Measurements from ENCODE around the gene DDX49. TPM values are rescaled to one million over a fixed set of nuclear protein-coding genes. Genes with fewer than 3 reads are reported as not detected.

The DDX49 gene
- total and polyA plus RNA-seq, 12 donors = 16.2 to 74.5 (median 22.1) TPM

DNA sequence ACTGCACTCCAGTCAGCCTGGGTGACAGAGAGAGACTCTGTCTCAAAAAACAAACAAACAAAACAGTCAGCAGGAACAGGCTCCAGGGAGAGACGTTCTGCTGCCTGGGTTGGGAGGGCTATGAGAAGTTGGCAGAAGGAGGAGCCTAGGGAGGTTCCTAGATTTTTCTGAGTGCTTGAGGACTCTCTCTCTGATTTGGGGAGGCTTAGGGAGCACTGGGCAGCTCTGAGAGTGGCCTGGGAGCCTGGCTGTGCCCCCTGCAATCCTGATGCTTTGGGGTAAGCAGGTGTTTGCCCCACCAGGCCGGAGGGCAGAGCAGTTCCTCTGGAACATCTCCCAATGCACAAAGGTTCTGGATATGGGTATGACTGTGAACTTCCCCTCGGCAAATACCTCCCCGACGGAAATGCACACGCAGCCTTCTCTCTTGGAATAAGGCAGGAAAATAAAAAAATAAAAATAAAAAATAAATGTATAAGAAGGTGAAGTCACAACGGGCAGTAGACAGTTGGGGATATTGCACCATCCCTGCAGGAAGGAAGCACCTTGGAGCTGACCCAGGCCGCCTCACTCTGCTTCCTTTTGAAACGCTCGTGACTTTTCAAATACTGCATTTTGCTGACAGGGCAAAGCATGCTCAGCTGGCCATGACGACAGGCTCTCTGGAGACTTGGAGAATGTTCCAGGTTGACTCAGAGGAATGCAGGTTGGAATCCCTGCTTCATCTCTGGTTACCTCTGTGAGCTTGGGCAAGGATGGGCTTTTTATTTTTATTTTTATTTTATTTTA is 48.0 kb downstream of the DDX49 start:
- ATAC-seq = peak; percentile 60 to 89 (median 79)
- WGBS, 2 donors = 33 to 47% methylated on average over 11 of the region's 11 CpGs
- H3K36me3 ChIP-seq = no peaks in the 10 kb centered on the region
- peak overlapping the region in 8 of 10 donors; percentile 37 to 89 (median 54) for H3K27ac ChIP-seq
- peaks cover 0 to 4% (median 0%) of the 10 kb centered on the region in 11 donors for H3K9me3 ChIP-seq
- peaks cover 0 to 62% (median 17%) of the 10 kb centered on the region in 9 donors for H3K4me1 ChIP-seq
- peaks cover 0 to 10% (median 4%) of the 10 kb centered on the region in 7 donors for H3K27me3 ChIP-seq
- peak; percentile 43 to 65 for DNase-seq
- intact Hi-C loops (cut with DNase I) = no loop called here
- TF ChIP-seq, protein P1, sequence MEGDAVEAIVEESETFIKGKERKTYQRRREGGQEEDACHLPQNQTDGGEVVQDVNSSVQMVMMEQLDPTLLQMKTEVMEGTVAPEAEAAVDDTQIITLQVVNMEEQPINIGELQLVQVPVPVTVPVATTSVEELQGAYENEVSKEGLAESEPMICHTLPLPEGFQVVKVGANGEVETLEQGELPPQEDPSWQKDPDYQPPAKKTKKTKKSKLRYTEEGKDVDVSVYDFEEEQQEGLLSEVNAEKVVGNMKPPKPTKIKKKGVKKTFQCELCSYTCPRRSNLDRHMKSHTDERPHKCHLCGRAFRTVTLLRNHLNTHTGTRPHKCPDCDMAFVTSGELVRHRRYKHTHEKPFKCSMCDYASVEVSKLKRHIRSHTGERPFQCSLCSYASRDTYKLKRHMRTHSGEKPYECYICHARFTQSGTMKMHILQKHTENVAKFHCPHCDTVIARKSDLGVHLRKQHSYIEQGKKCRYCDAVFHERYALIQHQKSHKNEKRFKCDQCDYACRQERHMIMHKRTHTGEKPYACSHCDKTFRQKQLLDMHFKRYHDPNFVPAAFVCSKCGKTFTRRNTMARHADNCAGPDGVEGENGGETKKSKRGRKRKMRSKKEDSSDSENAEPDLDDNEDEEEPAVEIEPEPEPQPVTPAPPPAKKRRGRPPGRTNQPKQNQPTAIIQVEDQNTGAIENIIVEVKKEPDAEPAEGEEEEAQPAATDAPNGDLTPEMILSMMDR (IDR thresholded peaks at IDR 0.05) = no peak
- H3K4me3 ChIP-seq = no peak overlapping the region

DNA sequence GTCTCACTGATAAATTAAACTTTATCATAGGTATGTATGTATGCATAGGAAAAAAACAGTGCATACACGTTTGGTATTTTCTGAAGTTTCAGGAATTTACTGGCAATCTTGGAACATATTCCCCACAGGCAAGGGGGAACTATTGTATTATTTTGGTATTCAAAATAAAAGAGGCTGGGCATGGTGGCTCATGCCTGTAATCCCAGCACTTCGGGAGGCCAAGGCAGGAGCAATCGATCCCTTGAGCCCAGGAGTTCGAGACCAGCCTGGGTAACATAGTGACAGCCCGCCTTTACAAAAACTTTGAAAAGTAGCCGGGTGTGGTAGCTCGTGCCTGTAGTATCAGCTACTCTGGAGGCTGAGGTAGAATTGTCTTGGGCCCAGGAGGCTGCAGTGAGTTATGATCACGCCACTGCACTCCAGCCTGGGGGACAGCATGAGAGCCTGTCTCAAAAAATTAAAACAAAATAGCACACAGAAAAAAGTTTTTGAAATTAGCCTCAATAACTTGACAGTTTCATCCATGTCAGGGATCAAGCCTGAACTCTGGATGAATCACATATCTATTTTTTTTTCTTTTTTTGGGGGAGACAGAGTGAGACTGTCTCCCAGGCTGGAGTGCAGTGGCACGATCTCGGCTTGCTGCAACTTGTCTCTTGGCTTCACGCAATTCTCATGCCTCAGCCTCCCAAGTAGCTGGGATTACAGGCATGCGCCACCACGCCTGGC is 50.6 kb downstream of the DDX49 start:
- peak overlapping the region in 1 of 10 donors; percentile 89 for H3K27ac ChIP-seq
- H3K27me3 ChIP-seq = peaks cover 0 to 2% (median 0%) of the 10 kb centered on the region in 7 donors
- peaks cover 0 to 70% (median 22%) of the 10 kb centered on the region in 9 donors for H3K4me1 ChIP-seq
- intact Hi-C loops (cut with DNase I) = no loop called here
- no peak for DNase-seq
- no peak for ATAC-seq
- H3K4me3 ChIP-seq = no peak overlapping the region
- TF ChIP-seq, protein P1 (IDR thresholded peaks at IDR 0.05) = no peak
- H3K36me3 ChIP-seq = no peaks in the 10 kb centered on the region
- 80 to 81% methylated on average over 13 of the region's 13 CpGs for WGBS, 2 donors
- peaks cover 0 to 4% (median 0%) of the 10 kb centered on the region in 11 donors for H3K9me3 ChIP-seq

DNA sequence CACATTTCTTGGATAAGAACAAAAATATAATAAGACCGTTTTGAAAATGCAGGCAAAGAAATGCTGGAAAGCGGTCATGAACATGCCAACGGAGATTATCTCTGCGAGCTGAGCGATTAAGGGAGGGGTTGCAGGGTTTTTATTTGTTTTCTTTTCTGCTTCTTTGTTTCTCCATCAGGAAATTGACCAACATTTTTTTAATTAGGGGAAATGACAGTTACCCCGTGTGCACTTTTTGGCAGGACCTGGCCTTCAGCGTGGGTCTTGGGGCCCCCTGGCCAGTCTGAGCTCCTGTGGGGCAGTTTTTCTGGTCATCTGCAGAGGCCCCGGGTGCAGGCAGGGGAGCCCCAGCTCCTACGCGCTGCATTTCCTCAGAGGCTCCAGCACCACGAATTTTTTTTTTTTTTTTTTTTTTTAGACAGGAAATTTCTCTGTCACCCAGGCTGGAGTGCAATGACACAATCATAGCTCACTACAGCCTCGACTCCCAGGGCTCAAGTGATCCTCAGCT is 52.8 kb downstream of the DDX49 start:
- H3K27ac ChIP-seq = peak overlapping the region in 6 of 10 donors; percentile 14 to 85 (median 35)
- peaks cover 0 to 54% (median 22%) of the 10 kb centered on the region in 9 donors for H3K4me1 ChIP-seq
- intact Hi-C loops (cut with DNase I) = no loop called here
- H3K4me3 ChIP-seq = peak overlapping the region in 2 of 10 donors; percentile 4 to 6
- no peak for DNase-seq
- peaks cover 0 to 3% (median 0%) of the 10 kb centered on the region in 7 donors for H3K27me3 ChIP-seq
- H3K9me3 ChIP-seq = peaks cover 0 to 4% (median 0%) of the 10 kb centered on the region in 11 donors
- 27 to 40% methylated on average over 12 of the region's 12 CpGs for WGBS, 2 donors
- no peaks in the 10 kb centered on the region for H3K36me3 ChIP-seq
- ATAC-seq = peak; percentile 31 to 70 (median 36)
- TF ChIP-seq, protein P1 (IDR thresholded peaks at IDR 0.05) = no peak

DNA sequence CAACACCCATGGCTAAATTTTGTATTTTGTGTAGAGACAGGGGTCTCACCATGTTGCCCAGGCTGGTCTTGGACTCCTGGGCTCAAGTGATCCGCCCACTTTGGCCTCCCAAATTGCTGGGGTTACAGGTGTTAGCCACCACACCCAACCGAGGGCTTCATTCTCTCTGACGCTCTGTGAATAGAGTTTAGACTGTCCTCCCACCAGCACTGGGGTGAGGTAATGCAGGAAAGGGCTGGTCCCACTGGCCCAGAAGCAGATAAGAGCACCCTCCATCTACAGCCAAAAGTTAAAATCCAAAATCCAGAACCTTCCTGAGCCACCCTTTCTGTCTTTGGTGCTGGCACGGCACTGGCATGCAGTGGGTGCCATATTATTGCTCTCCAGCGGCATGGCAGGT is 53.3 kb downstream of the DDX49 start:
- Histone ChIP-seq H3K27ac (peak overlapping the region in 6 of 10 donors; percentile 14 to 85 (median 35)), H3K36me3 (no peaks in the 10 kb centered on the region), H3K27me3 (peaks cover 0 to 3% (median 0%) of the 10 kb centered on the region in 7 donors), H3K4me1 (peaks cover 0 to 49% (median 18%) of the 10 kb centered on the region in 9 donors), H3K4me3 (no peak overlapping the region), H3K9me3 (peaks cover 0 to 4% (median 0%) of the 10 kb centered on the region in 11 donors)
- intact Hi-C loops (cut with DNase I) = no loop called here
- TF ChIP-seq, protein P1 (IDR thresholded peaks at IDR 0.05) = no peak
- peak in 5 of 8 donors; percentile 17 to 33 (median 30) for ATAC-seq
- no peak for DNase-seq
- 69 to 79% methylated on average over 5 of the region's 5 CpGs for WGBS, 2 donors
